OCI-LY7 (cell line): ENCODE measurements around the gene TK2.

Experiments
- EZH2phosphoT487 ChIP-seq: fragments of 200-600 bp; sonication (generic); IDR thresholded peaks from 2 replicates; pipeline ENCODE4 v1.6.1; 2018; ENCODE audit warnings: low read depth, borderline replicate concordance, mild to moderate bottlenecking, mixed run types, antibody characterized with exemption, low read length, moderate library complexity, mixed read lengths
- TF ChIP-seq, protein P1 (sequence below): fragments of 200-600 bp; sonication (generic); conservative IDR thresholded peaks from 2 replicates; pipeline ENCODE4 v1.5.1; 2014; ENCODE audit warnings: mild to moderate bottlenecking, antibody characterized with exemption, low read length, moderate library complexity, mixed read lengths

DNA sequence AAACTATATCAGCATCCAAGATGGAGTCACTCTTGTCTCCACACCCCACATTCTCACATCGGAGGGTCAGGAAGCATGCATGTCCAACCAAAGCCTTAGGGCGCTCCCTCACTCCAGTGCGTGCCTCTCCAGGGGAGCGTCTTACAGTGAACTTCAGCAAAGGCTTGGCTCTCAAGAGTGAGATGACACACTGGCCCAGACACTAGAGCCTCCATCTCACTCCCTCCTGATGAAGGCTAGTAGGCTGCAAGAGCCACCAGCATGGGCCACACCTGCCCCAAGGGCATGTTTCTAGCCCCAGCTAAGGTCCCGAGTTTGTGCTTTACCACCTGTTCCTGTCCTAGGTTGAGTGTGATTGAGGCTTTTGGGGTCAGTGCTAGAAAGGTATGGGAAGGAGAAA lies 82.3 kb downstream of the TK2 start:
- TF ChIP-seq, protein P1, sequence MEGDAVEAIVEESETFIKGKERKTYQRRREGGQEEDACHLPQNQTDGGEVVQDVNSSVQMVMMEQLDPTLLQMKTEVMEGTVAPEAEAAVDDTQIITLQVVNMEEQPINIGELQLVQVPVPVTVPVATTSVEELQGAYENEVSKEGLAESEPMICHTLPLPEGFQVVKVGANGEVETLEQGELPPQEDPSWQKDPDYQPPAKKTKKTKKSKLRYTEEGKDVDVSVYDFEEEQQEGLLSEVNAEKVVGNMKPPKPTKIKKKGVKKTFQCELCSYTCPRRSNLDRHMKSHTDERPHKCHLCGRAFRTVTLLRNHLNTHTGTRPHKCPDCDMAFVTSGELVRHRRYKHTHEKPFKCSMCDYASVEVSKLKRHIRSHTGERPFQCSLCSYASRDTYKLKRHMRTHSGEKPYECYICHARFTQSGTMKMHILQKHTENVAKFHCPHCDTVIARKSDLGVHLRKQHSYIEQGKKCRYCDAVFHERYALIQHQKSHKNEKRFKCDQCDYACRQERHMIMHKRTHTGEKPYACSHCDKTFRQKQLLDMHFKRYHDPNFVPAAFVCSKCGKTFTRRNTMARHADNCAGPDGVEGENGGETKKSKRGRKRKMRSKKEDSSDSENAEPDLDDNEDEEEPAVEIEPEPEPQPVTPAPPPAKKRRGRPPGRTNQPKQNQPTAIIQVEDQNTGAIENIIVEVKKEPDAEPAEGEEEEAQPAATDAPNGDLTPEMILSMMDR, result no peak
- TF ChIP-seq EZH2phosphoT487, result no peak
